ENCODE data around the gene DIS3L2.
"Not testable (repeated sequence)": the region's sequence is repeated elsewhere in the genome, so short reads cannot be mapped to it uniquely, and the experiment has no call there.

The DIS3L2 gene

DNA sequence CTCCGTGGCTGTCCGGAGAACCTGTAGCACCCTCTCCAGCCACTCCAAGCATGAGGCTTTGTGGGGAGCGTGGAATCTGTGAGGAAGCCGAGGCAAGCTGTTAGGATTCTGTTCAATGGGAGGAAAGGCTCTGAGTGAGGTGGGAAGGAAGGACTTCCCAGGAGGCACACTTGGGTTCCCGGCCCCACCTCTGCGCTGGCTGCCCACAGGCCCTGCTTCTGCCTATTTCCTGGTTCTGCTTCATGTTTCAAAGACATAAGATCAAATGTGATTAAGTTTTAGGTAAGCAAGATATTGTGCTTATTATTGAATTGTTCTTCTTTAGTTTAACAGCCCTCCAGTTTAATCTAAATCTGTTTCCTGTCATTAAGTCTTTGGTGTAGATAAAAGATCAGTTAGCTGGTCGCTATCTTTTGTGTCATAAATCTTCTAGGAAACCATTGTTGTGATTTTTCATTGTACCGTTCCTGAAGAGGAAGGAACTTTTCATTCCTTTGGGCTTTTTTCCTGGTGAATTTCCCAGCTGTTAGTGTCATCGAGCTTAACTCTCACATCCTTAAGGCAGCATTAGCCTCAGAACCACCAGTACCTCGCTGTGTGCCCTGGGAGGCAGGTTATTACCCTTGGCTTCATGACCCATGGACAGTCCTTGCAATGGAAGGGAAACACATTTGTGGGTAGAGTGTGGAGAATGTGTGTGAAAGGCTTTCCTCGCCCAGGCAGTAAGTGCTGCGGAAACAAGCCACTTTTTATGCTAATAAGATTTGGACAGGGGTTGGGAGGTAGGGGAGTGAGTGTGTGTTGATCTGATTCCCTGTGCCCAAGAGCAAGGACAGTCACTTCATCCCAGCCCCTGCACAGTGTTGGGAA is 355.2 kb downstream of the DIS3L2 start:
- in situ Hi-C loops (cut with HindIII; ENCODE audit: low sequenced_read_pairs): no loop called here

DNA sequence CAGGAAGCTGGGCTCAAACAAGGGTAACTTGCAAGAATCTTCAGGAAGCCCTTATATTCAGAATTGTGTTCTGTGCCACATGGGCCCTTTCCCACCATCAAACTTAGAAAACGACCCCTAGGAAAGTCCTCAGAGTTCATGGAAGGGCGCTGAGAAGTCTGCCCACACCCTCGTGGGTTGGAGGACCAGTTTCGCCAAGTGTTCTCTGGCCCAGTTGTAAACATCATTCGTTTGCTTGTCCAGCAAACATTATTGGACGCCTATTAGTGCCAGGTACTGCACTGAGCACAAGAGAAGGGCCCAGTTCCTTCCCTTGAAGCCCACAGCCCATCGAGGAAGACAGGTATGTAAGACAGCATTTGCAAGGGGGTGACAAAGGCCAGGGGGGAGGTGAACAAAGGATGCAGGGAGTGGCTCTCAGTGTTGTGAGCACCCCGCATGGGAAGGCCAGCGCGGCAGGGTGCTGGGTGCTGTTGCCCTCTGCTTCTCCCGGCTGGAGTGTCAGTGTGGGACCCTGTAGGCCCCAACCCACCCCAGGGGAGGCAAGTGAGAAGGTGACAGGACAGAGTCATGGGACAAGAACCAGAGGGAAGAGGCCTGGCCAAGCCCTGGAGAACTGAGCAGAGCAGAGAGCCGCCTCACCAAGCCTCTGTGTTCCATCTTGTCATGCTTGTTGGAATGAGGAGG is 356.8 kb downstream of the DIS3L2 start:
- in situ Hi-C loops (cut with HindIII; ENCODE audit: low sequenced_read_pairs): no loop called here

DNA sequence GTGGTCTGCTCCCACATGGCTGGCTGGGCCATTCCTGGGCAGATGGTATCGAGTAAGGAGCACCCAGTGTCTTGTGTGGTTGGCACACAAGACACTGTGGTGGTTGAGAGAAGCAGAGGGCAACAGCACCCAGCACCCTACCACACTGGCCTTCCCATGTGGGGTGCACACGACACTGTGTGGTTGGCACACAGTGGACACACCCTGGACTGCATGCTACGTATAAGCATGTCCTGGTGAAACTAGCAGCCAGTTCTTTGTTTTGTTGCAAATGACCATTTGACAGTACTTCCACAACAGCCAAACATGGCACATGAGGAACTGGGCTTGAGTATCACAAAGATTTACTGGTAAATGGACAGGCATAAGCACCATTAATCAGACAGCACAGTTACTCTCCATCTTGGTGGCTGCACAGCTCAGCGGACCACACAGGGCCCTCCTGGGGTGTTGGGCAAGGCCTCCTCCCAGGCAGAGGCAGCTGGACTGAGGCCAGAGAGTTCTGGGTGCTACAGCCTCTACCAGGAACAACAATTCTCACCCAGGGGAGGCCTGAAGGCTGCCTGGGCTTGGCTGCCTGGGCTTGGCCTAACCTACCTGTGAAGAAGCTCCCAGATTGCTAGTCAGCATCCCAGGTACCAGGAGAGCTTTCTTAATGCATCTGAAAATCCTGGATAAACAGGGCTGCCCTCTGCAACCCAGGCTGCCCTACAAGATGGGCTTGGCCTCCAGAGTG is 357.7 kb downstream of the DIS3L2 start:
- in situ Hi-C loops (cut with HindIII; ENCODE audit: low sequenced_read_pairs): no loop called here

DNA sequence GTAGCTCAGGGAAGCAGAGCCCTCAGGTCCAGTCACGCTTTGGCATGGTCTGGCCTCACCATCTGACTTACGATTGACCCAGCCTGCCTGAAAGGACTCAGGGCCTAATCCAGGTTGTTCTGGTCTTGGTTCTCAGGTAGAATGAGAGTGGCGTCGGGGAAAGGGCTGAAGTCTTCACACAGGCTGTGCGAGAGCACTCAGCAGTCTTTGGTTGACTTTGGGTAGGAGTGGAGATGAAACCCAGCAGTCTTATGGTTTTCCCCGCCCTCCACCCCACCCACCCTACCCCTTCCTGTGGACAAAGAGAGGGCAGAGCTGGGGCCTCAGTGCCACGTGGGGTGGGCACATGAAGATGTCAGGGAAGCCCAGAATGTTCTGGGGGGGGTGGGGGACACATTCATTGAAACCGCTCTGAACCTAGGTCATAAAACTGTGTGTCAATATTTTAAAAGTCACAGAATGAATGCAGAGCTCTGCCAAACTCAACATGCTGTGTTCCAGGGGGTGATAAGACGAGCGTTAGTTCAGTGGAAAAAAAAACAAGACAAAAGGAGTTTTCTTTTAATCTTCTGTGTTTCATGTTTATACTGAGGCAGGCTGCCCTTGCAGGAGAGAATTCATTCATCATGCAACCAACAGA is 358.4 kb downstream of the DIS3L2 start:
- in situ Hi-C loops (cut with HindIII; ENCODE audit: low sequenced_read_pairs): no loop called here

DNA sequence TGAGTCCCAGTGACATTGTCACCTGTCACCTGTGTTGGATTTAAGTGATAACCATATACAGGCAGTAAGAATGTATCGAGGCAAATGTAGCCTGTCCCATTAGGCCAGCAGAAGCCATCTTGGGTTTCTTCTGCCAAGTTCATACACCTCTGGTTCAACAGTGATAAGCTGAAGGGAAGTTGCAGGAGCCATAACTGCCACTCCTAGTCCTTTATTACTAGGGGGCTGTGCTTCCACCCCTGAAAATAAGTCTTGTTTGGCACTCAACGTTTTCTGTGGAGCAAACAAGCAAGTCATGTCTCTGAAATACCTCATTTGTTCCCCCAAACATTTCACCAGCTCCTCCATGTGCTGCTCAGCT is 358.9 kb downstream of the DIS3L2 start:
- in situ Hi-C loops (cut with HindIII; ENCODE audit: low sequenced_read_pairs): no loop called here

DNA sequence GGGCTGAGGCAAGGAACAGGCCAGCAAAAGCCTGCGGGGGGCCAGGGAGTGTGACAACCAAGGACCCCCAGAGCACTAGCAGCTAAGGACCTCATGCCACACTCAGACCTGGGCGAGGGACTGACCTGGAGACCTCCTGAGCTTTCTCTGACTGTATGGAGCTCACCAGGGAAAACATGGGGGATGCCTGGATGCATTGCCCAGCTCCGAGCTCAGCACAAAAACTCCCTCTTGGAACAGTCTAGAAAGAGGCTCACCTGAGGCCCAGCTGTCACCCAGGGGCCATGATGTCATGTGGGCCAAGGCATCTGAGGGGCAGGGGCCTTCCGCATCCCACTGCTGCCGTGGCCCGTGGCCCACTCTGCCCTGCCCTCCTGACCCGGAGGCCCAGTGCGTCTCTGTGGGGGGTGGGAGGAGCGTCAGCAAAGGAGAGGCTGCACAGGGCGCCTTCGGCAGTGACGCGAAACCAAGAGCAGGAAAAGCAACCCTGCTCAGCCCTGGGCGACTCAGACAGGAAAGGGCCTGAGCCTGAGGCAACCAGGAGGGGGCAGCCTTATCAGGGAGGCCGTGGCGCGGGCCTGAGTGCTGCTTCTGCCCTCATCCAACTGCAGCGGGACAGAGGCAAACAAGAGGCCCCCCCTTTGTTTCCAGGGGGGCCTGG is 359.8 kb downstream of the DIS3L2 start:
- in situ Hi-C loops (cut with HindIII; ENCODE audit: low sequenced_read_pairs): no loop called here

DNA sequence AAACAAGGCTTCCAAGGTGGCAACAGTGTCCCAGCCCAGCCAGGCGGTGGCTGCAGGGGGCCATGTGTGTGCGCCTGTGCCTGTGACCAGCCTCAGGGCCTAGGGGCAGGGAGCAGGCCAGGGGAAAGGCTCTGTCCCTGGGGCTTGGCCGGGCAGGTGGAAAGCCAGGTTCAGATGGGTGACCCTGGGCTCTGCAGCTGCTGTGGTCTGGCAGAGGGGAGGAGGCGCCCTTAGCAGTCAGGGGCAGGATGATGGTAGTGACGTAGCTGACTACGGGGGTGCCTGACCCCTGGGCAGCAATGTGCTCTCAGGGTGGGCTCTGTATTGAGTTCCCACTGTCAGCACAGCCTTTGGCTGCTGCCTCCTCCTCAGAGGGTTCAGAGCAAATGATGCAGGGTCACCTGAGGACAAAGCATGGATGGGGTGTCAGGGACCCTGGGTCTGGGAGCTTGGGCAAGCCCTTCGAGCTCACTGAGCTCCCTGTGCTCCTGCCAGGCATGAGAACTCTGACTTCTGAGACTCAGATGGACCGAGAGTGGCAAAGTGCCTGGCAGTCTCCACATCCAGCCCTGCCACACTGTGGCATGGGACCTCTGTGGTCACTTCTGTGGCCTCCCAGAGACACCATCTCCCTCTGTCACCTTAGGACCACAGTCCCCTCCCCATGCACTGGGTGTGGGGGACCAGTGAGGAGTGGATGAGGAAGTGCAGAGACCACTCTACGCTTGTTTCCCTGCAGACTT is 360.5 kb downstream of the DIS3L2 start:
- in situ Hi-C loops (cut with HindIII; ENCODE audit: low sequenced_read_pairs): no loop called here

DNA sequence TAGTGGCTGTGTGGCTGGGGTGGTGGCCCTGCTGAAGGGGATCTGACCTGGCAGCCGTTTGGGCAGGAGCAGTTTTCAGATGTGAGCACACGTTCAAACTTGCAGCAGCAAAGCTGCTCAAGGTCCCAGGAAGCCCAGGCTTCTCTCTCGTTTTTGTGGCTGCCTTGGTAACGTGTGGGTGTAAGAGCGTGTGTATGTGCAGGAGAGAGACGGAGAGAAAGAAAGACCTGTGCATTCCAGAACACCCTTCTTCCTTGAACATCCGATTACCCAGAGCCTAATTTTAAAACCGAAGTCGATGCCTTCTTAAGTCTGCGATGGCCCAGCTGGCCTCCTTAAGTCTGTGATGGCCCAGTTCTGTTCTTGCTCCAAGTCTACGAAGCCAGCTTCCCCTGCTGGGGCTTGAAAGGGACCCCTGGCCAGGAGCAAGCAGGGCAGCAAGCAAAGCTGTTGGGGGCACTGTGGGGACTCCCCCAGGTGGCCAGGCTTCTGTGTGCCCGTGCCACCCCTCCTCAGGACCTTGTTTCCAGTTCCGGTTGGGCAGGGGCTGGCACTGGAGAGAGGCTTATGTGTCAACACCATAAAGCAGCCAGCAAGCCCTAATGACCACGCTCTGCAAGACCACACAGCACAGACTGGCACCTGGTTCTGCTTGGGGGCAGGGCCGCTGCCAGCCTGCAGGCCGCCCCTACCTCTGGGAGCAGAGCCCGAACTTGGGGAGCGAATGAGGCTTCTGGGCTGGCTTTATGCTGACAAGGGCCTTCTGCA is 361.2 kb downstream of the DIS3L2 start:
- in situ Hi-C loops (cut with HindIII; ENCODE audit: low sequenced_read_pairs): no loop called here

DNA sequence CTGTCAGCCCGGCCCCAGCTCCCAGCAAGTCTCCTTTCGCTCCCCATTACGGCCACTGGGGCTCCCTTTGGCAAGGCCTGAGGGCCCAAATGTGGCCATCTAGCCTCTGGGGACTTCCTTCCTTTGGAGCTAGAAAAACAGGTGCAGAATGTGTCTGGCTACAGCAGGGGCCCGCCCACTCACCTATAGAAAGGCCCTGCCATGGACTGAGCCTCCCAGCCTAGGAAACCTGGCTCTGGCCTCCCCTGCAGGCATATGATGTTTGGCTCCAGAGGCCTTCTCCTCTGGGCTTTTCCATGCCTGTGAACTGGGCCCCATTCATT is 361.8 kb downstream of the DIS3L2 start:
- in situ Hi-C loops (cut with HindIII; ENCODE audit: low sequenced_read_pairs): no loop called here

DNA sequence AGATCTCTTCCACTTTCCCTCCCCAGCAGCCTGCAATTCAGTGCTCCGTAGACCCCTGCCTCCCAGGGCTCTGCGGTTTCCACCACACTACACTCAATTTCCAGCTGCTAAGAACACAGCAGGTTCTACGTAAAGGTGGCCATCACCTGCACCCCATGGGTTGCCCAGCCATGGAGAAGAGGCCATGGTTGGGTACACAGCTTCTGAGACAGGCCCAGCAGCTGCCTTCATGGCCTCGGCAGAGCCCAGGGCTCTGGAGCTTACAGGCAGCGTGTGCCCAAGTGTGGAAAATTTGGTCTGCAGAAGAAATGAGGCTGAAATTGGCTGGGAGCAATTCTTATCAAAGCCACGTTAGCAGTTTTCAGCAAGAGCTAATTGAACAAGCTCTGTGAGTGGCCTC is 362.5 kb downstream of the DIS3L2 start:
- in situ Hi-C loops (cut with HindIII; ENCODE audit: low sequenced_read_pairs): not testable (repeated sequence)

DNA sequence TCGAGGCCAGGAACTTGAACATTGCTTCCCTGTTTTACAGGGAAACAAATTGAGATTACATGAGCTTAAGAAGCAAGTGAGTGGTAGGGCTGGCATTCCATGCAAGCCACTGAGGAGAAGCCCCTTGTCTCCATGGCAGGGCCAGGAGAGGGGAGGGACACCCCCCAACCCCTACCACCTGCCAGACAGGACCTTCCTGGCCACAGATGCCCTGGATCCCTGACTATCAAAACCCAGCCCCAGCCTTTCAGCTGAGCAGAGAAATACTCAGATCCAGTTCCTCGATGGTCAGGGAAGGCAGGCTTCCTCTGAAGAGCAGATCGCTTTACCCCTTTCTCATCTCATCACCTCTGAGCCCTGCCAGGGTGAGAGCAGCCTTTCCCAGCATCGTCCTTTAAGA is 363.3 kb downstream of the DIS3L2 start:
- in situ Hi-C loops (cut with HindIII; ENCODE audit: low sequenced_read_pairs): no loop called here

DNA sequence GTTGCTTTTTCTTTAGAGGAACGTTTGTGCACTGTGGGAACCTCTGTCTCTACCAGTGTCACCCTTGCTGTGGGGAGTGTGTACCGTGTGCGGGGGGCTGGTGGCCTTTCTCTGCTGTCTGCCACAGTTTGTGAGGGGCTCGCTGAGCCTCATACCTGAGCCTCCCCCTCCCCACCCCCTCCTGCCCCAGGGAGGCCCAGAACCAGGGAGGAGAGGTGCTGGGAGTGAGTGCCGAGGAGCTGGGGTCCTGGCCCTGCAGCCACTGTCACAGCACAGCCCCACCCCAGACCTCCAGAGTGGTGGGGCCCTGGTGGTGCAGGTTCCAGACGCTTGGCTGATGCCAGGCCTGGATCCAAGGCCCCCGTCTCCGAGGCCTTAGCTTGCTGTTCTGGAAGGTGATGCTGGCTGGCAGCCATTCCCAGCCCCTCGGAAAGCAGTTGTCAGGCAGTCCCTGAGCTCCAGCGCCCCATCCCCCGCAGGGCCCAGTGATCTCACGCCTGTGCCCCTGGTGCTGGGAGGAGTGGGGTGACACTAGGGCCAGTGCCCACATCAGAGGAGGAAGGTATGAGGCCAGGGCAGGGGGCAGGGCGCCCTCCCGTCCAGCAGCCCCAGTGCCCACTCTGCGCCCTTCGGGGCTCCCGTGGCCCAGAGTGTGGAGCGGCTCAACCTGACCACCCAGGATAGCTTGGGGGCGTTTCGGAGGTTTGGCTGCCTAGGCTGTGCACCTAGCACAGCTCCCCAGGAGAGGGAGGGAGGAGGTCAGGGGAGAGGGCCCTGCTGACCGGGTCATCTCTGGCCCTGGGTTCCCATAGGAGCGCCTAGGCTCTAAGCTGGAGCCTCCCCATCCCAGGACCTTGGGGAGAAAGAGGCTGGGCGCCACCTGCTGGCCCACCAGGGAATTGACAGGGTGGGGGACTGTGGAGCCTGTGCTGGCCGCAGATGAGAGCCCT is 364.1 kb downstream of the DIS3L2 start:
- in situ Hi-C loops (cut with HindIII; ENCODE audit: low sequenced_read_pairs): no loop called here

DNA sequence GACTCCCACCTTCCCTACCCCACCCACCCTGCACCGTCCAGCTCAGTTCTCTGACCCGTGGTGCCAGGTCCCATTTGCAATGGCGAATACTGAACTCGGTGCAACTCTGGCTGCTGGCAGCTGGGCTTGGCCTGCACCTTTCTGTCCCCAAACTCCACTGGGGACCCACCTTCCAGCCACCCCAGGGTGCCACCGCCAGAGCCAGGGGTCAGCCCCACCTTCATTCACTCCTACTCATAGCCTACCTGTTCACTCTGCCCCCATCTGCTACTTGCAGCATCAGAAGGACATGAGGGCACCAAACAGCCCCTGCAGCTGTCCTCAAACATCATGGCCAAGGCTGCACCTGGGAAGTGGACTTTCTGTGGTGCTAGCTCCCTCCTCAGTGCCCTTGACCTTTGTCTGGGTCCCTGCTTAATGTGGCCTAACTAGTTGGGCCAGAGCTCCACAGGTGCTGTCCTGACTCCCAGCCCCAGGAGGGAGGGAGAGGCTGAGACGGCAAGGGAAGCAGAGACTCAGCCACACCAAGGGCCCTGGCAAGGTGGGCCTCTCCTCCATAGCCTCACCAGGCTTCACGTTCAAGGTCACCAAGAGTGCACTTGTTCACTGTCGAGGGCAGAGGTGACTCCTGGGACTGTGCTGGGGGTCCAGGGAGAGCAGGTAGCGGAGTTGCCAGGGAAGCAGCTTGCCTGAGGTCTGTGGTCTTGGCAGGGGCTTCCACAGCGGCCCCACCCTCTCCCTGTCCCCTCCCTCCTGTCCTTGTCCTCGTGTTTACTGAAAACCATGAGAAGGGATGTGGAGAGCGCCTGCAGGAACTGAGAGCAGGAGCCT is 365.0 kb downstream of the DIS3L2 start:
- in situ Hi-C loops (cut with HindIII; ENCODE audit: low sequenced_read_pairs): not testable (repeated sequence)

DNA sequence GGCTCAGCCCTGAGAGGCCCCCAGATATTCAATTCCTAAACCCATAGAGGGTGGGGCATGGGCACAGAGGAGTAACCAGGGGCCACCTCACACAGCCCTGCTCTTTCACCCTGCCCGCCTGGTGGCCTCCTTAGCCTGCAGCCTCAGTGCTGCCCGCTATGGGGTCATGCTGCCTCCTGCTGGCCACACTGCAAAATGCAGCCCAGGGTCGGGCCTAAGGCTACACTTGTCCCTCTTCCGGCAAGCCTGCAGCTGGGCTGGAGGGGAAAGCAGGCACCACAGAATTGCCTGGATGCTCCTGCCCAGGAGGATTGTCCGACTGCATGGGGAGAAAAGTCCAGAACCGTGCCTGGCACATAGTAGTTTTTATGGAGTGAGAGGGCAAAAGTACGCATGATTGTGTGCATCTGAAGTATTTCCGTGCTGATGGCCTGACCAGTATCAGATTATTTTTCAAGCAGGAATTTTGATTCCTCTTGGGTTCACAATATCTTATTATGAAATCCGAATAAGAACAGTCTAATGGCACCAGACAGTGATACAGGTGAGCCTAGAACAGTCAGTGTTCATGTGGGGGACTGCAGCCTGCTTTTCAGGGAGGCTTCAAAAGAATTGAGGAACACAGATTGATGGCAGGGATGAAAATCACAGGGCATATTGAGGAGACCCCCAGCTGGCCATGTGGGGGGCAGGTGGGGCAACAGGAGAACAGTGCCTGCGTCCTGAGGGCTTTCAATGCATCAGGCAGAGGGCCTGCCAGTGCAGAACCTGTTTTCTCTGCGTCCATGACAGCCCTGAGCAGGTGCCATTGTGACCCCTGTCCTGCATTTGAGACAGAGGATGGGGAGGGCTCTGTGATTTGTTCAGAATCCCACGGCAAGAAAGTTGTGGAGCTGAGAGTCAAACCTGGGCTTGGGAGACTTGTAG is 365.9 kb downstream of the DIS3L2 start:
- in situ Hi-C loops (cut with HindIII; ENCODE audit: low sequenced_read_pairs): no loop called here

DNA sequence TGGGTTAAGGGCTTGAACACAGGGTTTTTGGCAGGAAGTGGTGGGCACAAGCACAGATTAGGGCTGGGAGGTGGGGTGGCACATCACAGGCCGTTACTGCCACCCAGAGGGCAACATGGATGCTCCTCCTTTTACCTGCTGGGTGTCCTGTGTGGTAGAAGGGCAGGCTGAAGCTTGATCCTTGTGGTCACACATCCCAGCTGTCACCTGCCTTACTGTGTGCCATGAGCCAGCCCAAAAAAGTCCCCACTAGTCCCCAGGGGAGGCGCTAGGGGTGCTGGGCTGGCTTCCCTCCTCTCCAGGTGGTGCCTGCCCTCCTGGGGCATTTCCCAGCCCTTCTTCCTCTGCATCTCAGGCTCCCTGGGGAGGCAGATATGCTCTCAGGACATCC is 366.5 kb downstream of the DIS3L2 start:
- in situ Hi-C loops (cut with HindIII; ENCODE audit: low sequenced_read_pairs): no loop called here
